ENCODE data around the gene RBKS.
"Not testable (repeated sequence)": the region's sequence is repeated elsewhere in the genome, so short reads cannot be mapped to it uniquely, and the experiment has no call there.

RBKS gene

DNA sequence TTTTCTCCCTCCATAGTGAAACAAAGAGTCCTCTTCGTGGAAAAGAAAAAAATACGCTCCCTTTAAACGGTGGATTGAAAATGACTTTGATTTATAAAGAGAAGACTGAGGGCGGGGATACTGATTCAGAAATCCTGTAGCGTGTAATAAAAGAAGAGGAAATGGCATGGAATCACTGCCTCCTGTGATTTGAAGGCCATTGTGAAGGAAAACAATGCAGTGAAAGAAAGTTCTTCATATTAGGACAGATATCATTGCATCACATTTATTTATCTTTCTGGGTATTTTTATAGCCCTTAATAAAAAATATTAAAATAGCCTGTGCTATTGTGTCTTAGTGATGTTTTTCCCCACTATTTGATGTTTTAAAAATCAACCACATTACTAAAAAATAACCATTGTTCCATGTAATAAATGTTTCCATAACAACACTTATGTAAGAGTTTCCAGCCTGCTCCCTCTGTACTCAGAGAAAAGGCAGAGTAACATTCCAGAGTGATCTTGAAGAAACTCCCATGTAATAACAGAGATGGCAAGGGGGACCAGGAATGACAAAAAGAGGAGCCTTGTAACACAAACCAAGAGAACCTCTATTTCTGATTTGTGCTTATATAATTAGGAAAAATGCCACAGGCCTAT is 110.7 kb downstream of the RBKS start:
- Histone ChIP-seq H3K4me3 (ENCODE audit: low read depth, low read length) (no peak overlapping the region), H3K9ac (ENCODE audit: low read length) (no peak overlapping the region), H3K9me3 (ENCODE audit: control insufficient read depth, insufficient read depth, low read depth, low read length) (no peaks in the 10 kb centered on the region), H3K4me1 (ENCODE audit: control insufficient read depth, insufficient read depth, low read length) (no peaks in the 10 kb centered on the region), H3K27me3 (ENCODE audit: control insufficient read depth, insufficient read depth, low read length) (no peaks in the 10 kb centered on the region), H3K27ac (ENCODE audit: low read depth, low read length) (no peak overlapping the region), H3K36me3 (ENCODE audit: control insufficient read depth, insufficient read depth, low read length) (peaks cover 28% of the 10 kb centered on the region)

DNA sequence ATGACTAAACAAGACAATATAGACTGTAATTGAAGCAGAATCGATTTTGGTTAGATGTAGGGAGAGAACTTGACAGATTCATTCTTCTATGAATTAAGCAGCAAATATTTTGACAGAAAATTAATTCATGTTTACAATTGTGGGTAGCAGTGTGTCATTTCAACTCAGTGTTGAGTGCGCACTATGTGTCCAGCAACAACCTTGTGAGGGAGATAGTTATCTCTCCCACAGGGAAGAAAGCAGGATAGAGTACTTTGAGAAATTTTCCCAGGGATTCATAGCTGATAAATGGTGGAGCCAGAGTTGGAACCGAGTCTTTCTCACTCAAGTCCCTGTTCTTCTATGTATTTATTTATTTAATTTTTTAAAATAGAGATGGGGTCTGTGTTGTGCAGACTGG is 113.5 kb downstream of the RBKS start:
- H3K4me1 ChIP-seq (ENCODE audit: control insufficient read depth, insufficient read depth, low read length) = peaks cover 8% of the 10 kb centered on the region
- H3K27ac ChIP-seq (ENCODE audit: low read depth, low read length) = no peak overlapping the region
- peaks cover 33% of the 10 kb centered on the region for H3K36me3 ChIP-seq (ENCODE audit: control insufficient read depth, insufficient read depth, low read length)
- no peaks in the 10 kb centered on the region for H3K27me3 ChIP-seq (ENCODE audit: control insufficient read depth, insufficient read depth, low read length)
- H3K9ac ChIP-seq (ENCODE audit: low read length) = no peak overlapping the region
- no peaks in the 10 kb centered on the region for H3K9me3 ChIP-seq (ENCODE audit: control insufficient read depth, insufficient read depth, low read depth, low read length)
- H3K4me3 ChIP-seq (ENCODE audit: low read depth, low read length) = no peak overlapping the region

GRCh38 chr2:27776097-27776496 is 114.1 kb downstream of the RBKS start:
- no peaks in the 10 kb centered on the region for H3K9me3 ChIP-seq (ENCODE audit: control insufficient read depth, insufficient read depth, low read depth, low read length)
- H3K4me3 ChIP-seq (ENCODE audit: low read depth, low read length) = no peak overlapping the region
- H3K4me1 ChIP-seq (ENCODE audit: control insufficient read depth, insufficient read depth, low read length) = peaks cover 10% of the 10 kb centered on the region
- H3K27ac ChIP-seq (ENCODE audit: low read depth, low read length) = no peak overlapping the region
- no peak overlapping the region for H3K9ac ChIP-seq (ENCODE audit: low read length)
- peaks cover 33% of the 10 kb centered on the region for H3K36me3 ChIP-seq (ENCODE audit: control insufficient read depth, insufficient read depth, low read length)
- no peaks in the 10 kb centered on the region for H3K27me3 ChIP-seq (ENCODE audit: control insufficient read depth, insufficient read depth, low read length)

- Histone ChIP-seq H3K27ac (ENCODE audit: low read depth, low read length) (no peak overlapping the region), H3K9ac (ENCODE audit: low read length) (no peak overlapping the region), H3K36me3 (ENCODE audit: control insufficient read depth, insufficient read depth, low read length) (peaks cover 28% of the 10 kb centered on the region), H3K4me3 (ENCODE audit: low read depth, low read length) (no peak overlapping the region), H3K27me3 (ENCODE audit: control insufficient read depth, insufficient read depth, low read length) (no peaks in the 10 kb centered on the region), H3K9me3 (ENCODE audit: control insufficient read depth, insufficient read depth, low read depth, low read length) (no peaks in the 10 kb centered on the region), H3K4me1 (ENCODE audit: control insufficient read depth, insufficient read depth, low read length) (peaks cover 14% of the 10 kb centered on the region)
Measured at GRCh38 chr2:27773959-27774358, 116.2 kb downstream of the RBKS start.

DNA sequence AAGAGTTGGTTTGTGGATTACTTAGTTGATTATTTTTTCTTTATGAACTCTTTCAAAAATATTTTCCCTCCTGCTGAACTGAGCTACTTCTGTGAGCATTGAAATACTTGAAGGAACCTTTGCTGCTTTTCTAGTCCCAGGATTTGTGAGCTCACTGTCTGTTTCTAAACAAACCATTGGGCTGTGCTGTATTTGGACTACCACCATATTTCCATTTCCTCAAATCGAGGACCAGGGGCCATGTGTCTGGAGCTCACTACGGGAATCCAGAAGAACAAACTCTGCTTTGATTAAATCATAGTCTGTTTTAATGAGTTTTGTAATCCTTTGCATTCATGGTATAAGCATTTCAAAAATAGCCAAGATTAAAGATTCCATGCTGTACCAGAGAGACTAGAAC is 117.4 kb downstream of the RBKS start:
- Histone ChIP-seq H3K9me3 (ENCODE audit: control insufficient read depth, insufficient read depth, low read depth, low read length) (no peaks in the 10 kb centered on the region), H3K36me3 (ENCODE audit: control insufficient read depth, insufficient read depth, low read length) (peaks cover 23% of the 10 kb centered on the region), H3K9ac (ENCODE audit: low read length) (no peak overlapping the region), H3K4me1 (ENCODE audit: control insufficient read depth, insufficient read depth, low read length) (peaks cover 14% of the 10 kb centered on the region), H3K27me3 (ENCODE audit: control insufficient read depth, insufficient read depth, low read length) (peaks cover 9% of the 10 kb centered on the region; the same call in 1 of the 2 replicates), H3K4me3 (ENCODE audit: low read depth, low read length) (peak overlapping the region; percentile 98), H3K27ac (ENCODE audit: low read depth, low read length) (no peak overlapping the region)

DNA sequence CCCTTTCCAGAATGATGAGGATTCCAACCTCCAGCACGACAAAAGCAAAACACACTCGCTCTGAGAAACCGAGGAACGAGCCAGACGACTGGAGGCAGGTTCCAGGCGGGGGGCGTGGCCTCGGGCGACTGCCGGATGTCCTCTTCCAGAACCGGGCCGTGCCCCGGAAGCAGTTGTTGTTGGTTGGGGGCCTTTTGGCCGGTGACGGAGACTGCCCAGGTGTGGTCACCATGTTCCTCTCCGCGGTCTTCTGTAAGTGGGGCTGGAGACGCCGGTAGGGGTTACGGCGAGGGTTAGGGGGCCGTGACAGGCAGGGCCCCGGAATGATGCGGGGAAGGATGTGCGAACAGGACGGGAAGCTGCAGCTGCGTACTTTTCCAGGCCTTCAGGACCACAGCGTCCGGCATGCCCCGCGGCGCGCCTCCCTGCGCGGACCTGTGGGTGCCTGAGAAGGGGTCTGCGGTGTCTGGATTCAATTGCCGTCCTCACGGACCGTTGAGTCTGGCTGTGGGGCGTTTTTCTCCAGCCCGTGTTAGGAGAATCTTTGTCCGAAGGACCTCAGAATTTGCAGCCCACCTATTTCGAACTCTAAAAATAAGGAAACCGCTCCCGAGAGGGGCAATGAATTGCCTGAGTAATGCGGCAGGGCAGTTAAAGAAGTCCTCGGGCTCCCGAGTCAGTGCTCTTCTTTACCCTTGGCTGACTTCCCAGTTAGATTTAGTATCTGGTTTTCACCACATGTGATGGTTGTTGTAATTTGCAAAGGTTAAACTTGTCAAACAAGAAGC is 118.4 kb downstream of the RBKS start, which contains the start of gene MRPL33:
TSS of gene MRPL33 (plus strand) at position 172 of the 788 bp plus-strand sequence. CDS start at position 231, 59 bp downstream.
- H3K27me3 ChIP-seq (ENCODE audit: control insufficient read depth, insufficient read depth, low read length) = peaks cover 11% of the 10 kb centered on the region; the same call in 1 of the 2 replicates
- peaks cover 20% of the 10 kb centered on the region for H3K36me3 ChIP-seq (ENCODE audit: control insufficient read depth, insufficient read depth, low read length)
- H3K4me1 ChIP-seq (ENCODE audit: control insufficient read depth, insufficient read depth, low read length) = peaks cover 14% of the 10 kb centered on the region
- H3K9ac ChIP-seq (ENCODE audit: low read length) = peak within 1 kb of the TSS; percentile 88
- H3K9me3 ChIP-seq (ENCODE audit: control insufficient read depth, insufficient read depth, low read depth, low read length) = no peaks in the 10 kb centered on the region
- H3K27ac ChIP-seq (ENCODE audit: low read depth, low read length) = peak within 1 kb of the TSS; percentile 75
- peak within 1 kb of the TSS; percentile 98 for H3K4me3 ChIP-seq (ENCODE audit: low read depth, low read length)

DNA sequence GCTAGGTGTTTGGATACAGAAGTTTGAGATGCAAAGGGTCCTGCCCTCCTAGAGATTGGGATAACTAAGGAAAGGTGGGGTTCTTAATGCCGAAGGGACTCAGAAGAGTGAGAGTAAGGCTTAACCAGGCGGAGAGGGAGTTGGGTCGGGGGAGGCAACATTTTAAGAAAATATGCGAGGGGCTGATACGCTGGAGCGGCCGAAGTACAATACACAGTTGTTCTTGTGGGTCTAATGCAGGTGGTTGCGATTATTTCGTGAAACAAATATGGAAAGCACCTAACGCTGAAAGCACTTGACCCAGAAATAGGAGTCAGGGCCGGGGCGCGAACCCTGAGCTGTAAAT is 119.0 kb downstream of the RBKS start:
- Histone ChIP-seq H3K4me1 (ENCODE audit: control insufficient read depth, insufficient read depth, low read length) (peaks cover 14% of the 10 kb centered on the region), H3K27me3 (ENCODE audit: control insufficient read depth, insufficient read depth, low read length) (peaks cover 11% of the 10 kb centered on the region; the same call in 1 of the 2 replicates), H3K36me3 (ENCODE audit: control insufficient read depth, insufficient read depth, low read length) (peaks cover 15% of the 10 kb centered on the region), H3K9me3 (ENCODE audit: control insufficient read depth, insufficient read depth, low read depth, low read length) (no peaks in the 10 kb centered on the region), H3K27ac (ENCODE audit: low read depth, low read length) (peak overlapping the region; percentile 75), H3K4me3 (ENCODE audit: low read depth, low read length) (peak overlapping the region; percentile 98), H3K9ac (ENCODE audit: low read length) (peak overlapping the region; percentile 88)

DNA sequence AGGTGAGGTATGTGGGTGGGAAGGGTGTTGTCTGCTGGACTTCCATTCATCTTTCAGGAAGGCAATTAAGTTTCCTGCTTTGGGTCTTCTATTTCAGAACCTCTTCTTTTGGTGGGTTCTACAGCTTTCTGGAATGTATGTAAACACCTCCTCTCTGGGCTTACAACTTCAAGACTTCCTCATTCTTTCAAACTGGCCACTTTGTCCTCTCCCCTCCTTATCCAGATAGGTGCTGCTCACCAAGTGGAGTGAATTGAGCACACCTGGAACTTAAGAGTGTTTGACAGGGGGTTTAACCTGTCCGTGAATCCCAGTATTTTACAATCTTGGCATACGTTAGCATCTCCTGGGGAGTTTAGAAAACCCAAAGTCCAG is 123.9 kb downstream of the RBKS start:
- Histone ChIP-seq H3K4me3 (ENCODE audit: low read depth, low read length) (peak overlapping the region; percentile 23; the same call in 1 of the 2 replicates), H3K9ac (ENCODE audit: low read length) (no peak overlapping the region)

DNA sequence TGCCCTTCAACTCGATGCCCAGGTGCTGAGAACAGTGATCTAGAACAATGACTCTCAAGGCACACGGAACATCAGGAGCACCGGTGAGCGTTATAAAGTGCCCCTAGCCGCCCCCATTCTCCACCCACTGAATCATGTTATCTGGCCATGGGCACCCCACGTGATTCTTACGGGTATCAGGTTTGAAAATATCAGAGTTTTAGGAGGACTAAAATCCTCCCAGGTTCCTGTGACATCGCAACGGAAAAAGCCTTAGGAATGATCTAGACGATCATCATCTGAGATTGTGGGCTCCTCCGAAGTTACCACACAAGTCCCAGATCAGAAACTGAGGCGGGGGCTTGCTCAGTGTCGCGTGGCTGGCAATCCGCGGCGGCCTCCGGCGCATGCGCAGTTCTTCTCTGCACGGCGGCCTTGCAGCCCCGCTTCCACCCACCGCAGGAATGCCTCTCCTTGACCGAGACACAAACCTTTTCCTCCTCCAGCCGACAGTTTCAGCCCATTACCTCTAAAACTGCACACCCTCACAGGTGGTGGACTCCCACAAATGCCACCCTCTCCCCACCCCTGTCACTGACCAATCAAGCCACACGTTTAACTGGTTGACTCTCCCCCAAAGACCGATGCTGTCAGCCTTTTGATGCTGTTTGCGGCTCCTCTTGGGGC is 124.4 kb downstream of the RBKS start:
- peaks cover 1% of the 10 kb centered on the region; the same call in 1 of the 2 replicates for H3K4me1 ChIP-seq (ENCODE audit: control insufficient read depth, insufficient read depth, low read length)
- H3K4me3 ChIP-seq (ENCODE audit: low read depth, low read length) = peak overlapping the region; percentile 23; the same call in 1 of the 2 replicates
- no peaks in the 10 kb centered on the region for H3K36me3 ChIP-seq (ENCODE audit: control insufficient read depth, insufficient read depth, low read length)
- peaks cover 11% of the 10 kb centered on the region; the same call in 1 of the 2 replicates for H3K27me3 ChIP-seq (ENCODE audit: control insufficient read depth, insufficient read depth, low read length)
- H3K9ac ChIP-seq (ENCODE audit: low read length) = no peak overlapping the region
- H3K27ac ChIP-seq (ENCODE audit: low read depth, low read length) = no peak overlapping the region
- no peaks in the 10 kb centered on the region for H3K9me3 ChIP-seq (ENCODE audit: control insufficient read depth, insufficient read depth, low read depth, low read length)

More for the DNA sequence above, 123.9 kb downstream of the RBKS start:
- H3K27ac ChIP-seq (ENCODE audit: low read depth, low read length) = no peak overlapping the region
- peaks cover 6% of the 10 kb centered on the region; the same call in 1 of the 2 replicates for H3K4me1 ChIP-seq (ENCODE audit: control insufficient read depth, insufficient read depth, low read length)
- H3K27me3 ChIP-seq (ENCODE audit: control insufficient read depth, insufficient read depth, low read length) = peaks cover 11% of the 10 kb centered on the region; the same call in 1 of the 2 replicates
- H3K36me3 ChIP-seq (ENCODE audit: control insufficient read depth, insufficient read depth, low read length) = no peaks in the 10 kb centered on the region
- H3K9me3 ChIP-seq (ENCODE audit: control insufficient read depth, insufficient read depth, low read depth, low read length) = no peaks in the 10 kb centered on the region

GRCh38 chr2:27764526-27764925 is 125.7 kb downstream of the RBKS start:
- H3K4me3 ChIP-seq (ENCODE audit: low read depth, low read length); H3K36me3 ChIP-seq (ENCODE audit: control insufficient read depth, insufficient read depth, low read length); H3K4me1 ChIP-seq (ENCODE audit: control insufficient read depth, insufficient read depth, low read length): not testable (repeated sequence)

GRCh38 chr2:27763907-27764267 is 126.3 kb downstream of the RBKS start:
- H3K36me3 ChIP-seq (ENCODE audit: control insufficient read depth, insufficient read depth, low read length) = no peaks in the 10 kb centered on the region
- H3K27me3 ChIP-seq (ENCODE audit: control insufficient read depth, insufficient read depth, low read length) = peaks cover 11% of the 10 kb centered on the region; the same call in 1 of the 2 replicates
- H3K4me3 ChIP-seq (ENCODE audit: low read depth, low read length) = no peak overlapping the region
- H3K9ac ChIP-seq (ENCODE audit: low read length) = no peak overlapping the region
- H3K4me1 ChIP-seq (ENCODE audit: control insufficient read depth, insufficient read depth, low read length) = no peaks in the 10 kb centered on the region
- H3K27ac ChIP-seq (ENCODE audit: low read depth, low read length) = no peak overlapping the region
- no peaks in the 10 kb centered on the region for H3K9me3 ChIP-seq (ENCODE audit: control insufficient read depth, insufficient read depth, low read depth, low read length)

More at GRCh38 chr2:27764526-27764925, 125.7 kb downstream of the RBKS start:
- H3K9me3 ChIP-seq (ENCODE audit: control insufficient read depth, insufficient read depth, low read depth, low read length); H3K27ac ChIP-seq (ENCODE audit: low read depth, low read length); H3K9ac ChIP-seq (ENCODE audit: low read length): not testable (repeated sequence)
- peaks cover 11% of the 10 kb centered on the region; the same call in 1 of the 2 replicates for H3K27me3 ChIP-seq (ENCODE audit: control insufficient read depth, insufficient read depth, low read length)
